Measurements from ENCODE around the gene RND3. TPM values are rescaled to one million over a fixed set of nuclear protein-coding genes. Genes with fewer than 3 reads are reported as not detected.

The RND3 gene
- polyA plus RNA-seq, 4 donors, result 43.5 to 55.5 (median 50.0) TPM

- no peak for DNase-seq (ENCODE audit: low read depth in 4 of 4, low spot score in 2 of 4)
These were observed 6.9 kb upstream of the RND3 start for GRCh38 chr2:150494234-150494945.

- DNase-seq (ENCODE audit: low read depth in 4 of 4, low spot score in 2 of 4), result no peak
These were observed 4.5 kb upstream of the RND3 start for GRCh38 chr2:150491943-150492342.

GRCh38 chr2:150491430-150491829, 4.0 kb upstream of the RND3 start:
- no peak for DNase-seq (ENCODE audit: low read depth in 4 of 4, low spot score in 2 of 4)

GRCh38 chr2:150490466-150490865, 3.0 kb upstream of the RND3 start:
- DNase-seq (ENCODE audit: low read depth in 4 of 4, low spot score in 2 of 4), result no peak

- peak; percentile 30 to 77 (median 54) for DNase-seq (ENCODE audit: low read depth in 4 of 4, low spot score in 2 of 4)
These were observed 655 bp downstream of the RND3 start for GRCh38 chr2:150486539-150487484.

- peak; percentile 31 to 56 (median 48) for DNase-seq (ENCODE audit: low read depth in 4 of 4, low spot score in 2 of 4)
These were observed 1.5 kb downstream of the RND3 start for GRCh38 chr2:150485871-150486538.

GRCh38 chr2:150485114-150485870, 2.2 kb downstream of the RND3 start:
- peak; percentile 63 to 69 (median 68) for DNase-seq (ENCODE audit: low read depth in 4 of 4, low spot score in 2 of 4)

GRCh38 chr2:150484461-150485021, 2.9 kb downstream of the RND3 start:
- no peak for DNase-seq (ENCODE audit: low read depth in 4 of 4, low spot score in 2 of 4)

GRCh38 chr2:150484006-150484405, 3.5 kb downstream of the RND3 start:
- DNase-seq (ENCODE audit: low read depth in 4 of 4, low spot score in 2 of 4), result no peak

GRCh38 chr2:150483532-150483931, 3.9 kb downstream of the RND3 start:
- DNase-seq (ENCODE audit: low read depth in 4 of 4, low spot score in 2 of 4), result no peak

GRCh38 chr2:150482667-150483400, 4.6 kb downstream of the RND3 start:
- no peak for DNase-seq (ENCODE audit: low read depth in 4 of 4, low spot score in 2 of 4)

- no peak for DNase-seq (ENCODE audit: low read depth in 4 of 4, low spot score in 2 of 4)
These were observed 5.4 kb downstream of the RND3 start for GRCh38 chr2:150482111-150482510.

- DNase-seq (ENCODE audit: low read depth in 4 of 4, low spot score in 2 of 4), result no peak
These were observed 6.3 kb downstream of the RND3 start for GRCh38 chr2:150480971-150481830.

- DNase-seq (ENCODE audit: low read depth in 4 of 4, low spot score in 2 of 4), result no peak
These were observed 7.2 kb downstream of the RND3 start for GRCh38 chr2:150480241-150480640.

GRCh38 chr2:150479075-150479915, 8.2 kb downstream of the RND3 start:
- DNase-seq (ENCODE audit: low read depth in 4 of 4, low spot score in 2 of 4), result no peak

- DNase-seq (ENCODE audit: low read depth in 4 of 4, low spot score in 2 of 4), result no peak
These were observed 9.1 kb downstream of the RND3 start for GRCh38 chr2:150478200-150478974.

- no peak for DNase-seq (ENCODE audit: low read depth in 4 of 4, low spot score in 2 of 4)
These were observed 10.1 kb downstream of the RND3 start for GRCh38 chr2:150477347-150477746.

Data from left renal cortex interstitium (tissue), 4 donors.